ENCODE data around the gene DNAJC30.

DNA sequence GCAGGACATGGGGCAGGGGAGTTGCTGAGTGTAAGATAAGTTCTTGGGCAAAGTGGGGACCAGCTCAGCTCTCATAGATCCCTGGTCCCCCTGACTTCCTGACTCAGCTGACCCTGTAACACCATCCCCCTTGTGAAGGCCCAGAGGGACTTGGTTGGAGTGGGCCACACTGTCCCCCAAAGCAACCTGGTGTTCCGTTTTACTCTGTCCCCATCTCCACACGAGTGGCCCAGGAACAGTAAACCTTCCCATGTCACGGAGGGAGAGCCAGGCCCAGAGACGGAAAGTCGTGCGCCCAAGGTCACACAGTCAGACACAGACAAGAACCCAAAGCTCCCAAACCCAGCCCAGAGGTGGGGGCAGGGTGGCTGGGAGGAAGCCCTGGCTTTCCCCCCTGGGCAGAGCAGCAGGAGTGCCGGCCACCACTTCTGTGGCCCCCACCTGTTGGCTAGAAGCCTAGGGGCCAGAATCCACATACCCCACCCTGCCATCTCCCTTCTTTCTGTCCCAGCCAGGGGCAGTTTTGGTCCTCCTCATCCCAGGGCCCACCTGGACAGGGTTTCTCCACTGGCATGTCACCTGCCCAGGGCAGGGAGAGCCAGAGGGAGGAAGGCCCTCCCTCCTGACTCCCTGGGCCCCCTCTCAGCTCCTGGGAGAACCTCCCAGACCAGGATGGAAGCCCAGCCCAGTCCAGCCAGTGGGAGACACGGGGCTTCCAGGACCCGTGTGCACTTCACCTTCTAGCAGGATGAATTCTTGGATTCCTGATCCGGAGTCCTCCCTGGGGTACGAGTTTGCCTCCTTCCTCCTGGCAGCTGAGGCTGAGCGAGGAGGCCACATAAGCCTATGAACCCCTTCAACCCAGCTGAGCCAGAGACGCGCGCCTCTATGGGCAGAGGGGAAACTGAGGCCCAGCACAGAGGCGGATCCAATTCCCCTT lies 36.2 kb downstream of the DNAJC30 start:
- TF ChIP-seq CTCF (IDR thresholded peaks at IDR 0.05) = no peak
- TF ChIP-seq SMC3 (IDR thresholded peaks at IDR 0.05; ENCODE audit: low read depth, low read length) = no peak
- no peak for TF ChIP-seq POLR2AphosphoS5 (IDR thresholded peaks at IDR 0.05; ENCODE audit: low read depth, low read length)
- TF ChIP-seq PBX3 (IDR thresholded peaks at IDR 0.05) = no peak
- TF ChIP-seq, protein P1, sequence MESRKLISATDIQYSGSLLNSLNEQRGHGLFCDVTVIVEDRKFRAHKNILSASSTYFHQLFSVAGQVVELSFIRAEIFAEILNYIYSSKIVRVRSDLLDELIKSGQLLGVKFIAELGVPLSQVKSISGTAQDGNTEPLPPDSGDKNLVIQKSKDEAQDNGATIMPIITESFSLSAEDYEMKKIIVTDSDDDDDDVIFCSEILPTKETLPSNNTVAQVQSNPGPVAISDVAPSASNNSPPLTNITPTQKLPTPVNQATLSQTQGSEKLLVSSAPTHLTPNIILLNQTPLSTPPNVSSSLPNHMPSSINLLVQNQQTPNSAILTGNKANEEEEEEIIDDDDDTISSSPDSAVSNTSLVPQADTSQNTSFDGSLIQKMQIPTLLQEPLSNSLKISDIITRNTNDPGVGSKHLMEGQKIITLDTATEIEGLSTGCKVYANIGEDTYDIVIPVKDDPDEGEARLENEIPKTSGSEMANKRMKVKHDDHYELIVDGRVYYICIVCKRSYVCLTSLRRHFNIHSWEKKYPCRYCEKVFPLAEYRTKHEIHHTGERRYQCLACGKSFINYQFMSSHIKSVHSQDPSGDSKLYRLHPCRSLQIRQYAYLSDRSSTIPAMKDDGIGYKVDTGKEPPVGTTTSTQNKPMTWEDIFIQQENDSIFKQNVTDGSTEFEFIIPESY (IDR thresholded peaks at IDR 0.05; ENCODE audit: borderline replicate concordance, low read depth) = no peak
- TF ChIP-seq TEAD4 (IDR thresholded peaks at IDR 0.05; ENCODE audit: borderline replicate concordance, insufficient read depth) = no peak
- TF ChIP-seq EP300 (IDR thresholded peaks at IDR 0.05; ENCODE audit: borderline replicate concordance in 1 of 2, low read depth in 1 of 2, low read length in 1 of 2) = no peak
- TF ChIP-seq NFIC (IDR thresholded peaks at IDR 0.05; ENCODE audit: borderline replicate concordance) = no peak
- no peak for TF ChIP-seq FOSL2 (IDR thresholded peaks at IDR 0.05; ENCODE audit: borderline replicate concordance, low read depth)
- no peak for TF ChIP-seq MXI1 (IDR thresholded peaks at IDR 0.05; ENCODE audit: low read depth, low read length)
- TF ChIP-seq, protein P2, sequence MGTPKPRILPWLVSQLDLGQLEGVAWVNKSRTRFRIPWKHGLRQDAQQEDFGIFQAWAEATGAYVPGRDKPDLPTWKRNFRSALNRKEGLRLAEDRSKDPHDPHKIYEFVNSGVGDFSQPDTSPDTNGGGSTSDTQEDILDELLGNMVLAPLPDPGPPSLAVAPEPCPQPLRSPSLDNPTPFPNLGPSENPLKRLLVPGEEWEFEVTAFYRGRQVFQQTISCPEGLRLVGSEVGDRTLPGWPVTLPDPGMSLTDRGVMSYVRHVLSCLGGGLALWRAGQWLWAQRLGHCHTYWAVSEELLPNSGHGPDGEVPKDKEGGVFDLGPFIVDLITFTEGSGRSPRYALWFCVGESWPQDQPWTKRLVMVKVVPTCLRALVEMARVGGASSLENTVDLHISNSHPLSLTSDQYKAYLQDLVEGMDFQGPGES (IDR thresholded peaks at IDR 0.05; ENCODE audit: low read depth, low read length) = no peak
- TF ChIP-seq RXRA (IDR thresholded peaks at IDR 0.05; ENCODE audit: borderline replicate concordance, low read depth) = no peak

Measured in SK-N-SH (cell line).